PC-9 (cell line): Measurements from ENCODE around the gene TRH. TPM values are rescaled to one million over a fixed set of nuclear protein-coding genes. Genes with fewer than 3 reads are reported as not detected.

Experiments
- BruUV-seq: library from RNA; stranded (reverse); fragments of 400-500 nt; replicated peaks from 2 replicates; lab custom pipeline; 2021; lab: Mats Ljungman, UMichigan
- CTCF ChIA-PET: fragments of 300-600 bp; sonication (Branson Sonifier 250); formaldehyde crosslinking; loops from one replicate; lab custom pipeline; 2022; ENCODE audit warnings: antibody characterized with exemption; lab: Charles Lee
- POLR2A ChIA-PET: fragments of 300-600 bp; sonication (Branson Sonifier 250); formaldehyde crosslinking; loops from one replicate; lab custom pipeline; 2022; ENCODE audit warnings: antibody characterized with exemption; ENCODE audit not compliant: unreplicated experiment; lab: Charles Lee
- DNase-seq, 2 experiments: peaks; one replicate each; pipeline versions ENCODE4 v3.0.0 to v3.0.0-alpha.2; 2015 to 2022; ENCODE audit warnings: mixed read lengths in 1 of 2
- H2AFZ ChIP-seq: fragments of 200-600 bp; sonication (generic); 2 replicates; pipeline ENCODE4 v1.8.1; 2017; ENCODE audit warnings: antibody characterized with exemption
- H3F3A ChIP-seq: fragments of 200-600 bp; sonication (generic); 2 replicates; pipeline ENCODE4 v1.8.1; 2017; ENCODE audit warnings: antibody characterized with exemption, mild to moderate bottlenecking, low read depth; ENCODE audit not compliant: insufficient read depth
- H3K27ac ChIP-seq: fragments of 200-600 bp; sonication (generic); 2 replicates; pipeline ENCODE4 v1.6.1; 2016; ENCODE audit warnings: mixed run types
- H3K27me3 ChIP-seq: fragments of 200-600 bp; sonication (generic); 2 replicates; pipeline ENCODE4 v1.6.1; 2016; ENCODE audit warnings: low read depth, mixed run types; ENCODE audit not compliant: insufficient read depth
- H3K36me3 ChIP-seq: fragments of 200-600 bp; sonication (generic); 2 replicates; pipeline ENCODE4 v1.6.1; 2016; ENCODE audit warnings: low read depth, mixed run types
- H3K4me1 ChIP-seq: fragments of 200-600 bp; sonication (generic); replicated peaks from 2 replicates; pipeline ENCODE4 v1.6.1; 2016; ENCODE audit warnings: mixed run types; ENCODE audit not compliant: insufficient read depth
- H3K4me2 ChIP-seq: fragments of 200-600 bp; sonication (generic); 2 replicates; pipeline ENCODE4 v1.6.1; 2017; ENCODE audit warnings: mixed run types
- H3K4me3 ChIP-seq: fragments of 200-600 bp; sonication (generic); 2 replicates; pipeline ENCODE4 v1.6.1; 2016; ENCODE audit warnings: mixed run types
- H3K79me2 ChIP-seq: fragments of 200-600 bp; sonication (generic); 2 replicates; pipeline ENCODE4 v1.6.1; 2017; ENCODE audit warnings: low read depth, mixed run types
- H3K9me2 ChIP-seq: fragments of 200-600 bp; sonication (generic); 2 replicates; pipeline ENCODE4 v1.8.1; 2017; ENCODE audit warnings: mild to moderate bottlenecking; ENCODE audit not compliant: insufficient read depth
- H3K9me3 ChIP-seq: fragments of 200-600 bp; sonication (generic); 2 replicates; pipeline ENCODE4 v1.8.1; 2016; ENCODE audit warnings: low read depth; ENCODE audit not compliant: insufficient read depth
- H4K20me1 ChIP-seq: fragments of 200-600 bp; sonication (generic); 2 replicates; pipeline ENCODE4 v1.8.1; 2017; ENCODE audit not compliant: insufficient read depth
- CTCF ChIP-seq: fragments of 200-600 bp; sonication (generic); conservative IDR thresholded peaks from 2 replicates; pipeline ENCODE4 v1.6.1; 2017; ENCODE audit warnings: mixed run types, antibody characterized with exemption, mild to moderate bottlenecking, moderate library complexity
- EZH2 ChIP-seq: fragments of 200-600 bp; sonication (generic); IDR thresholded peaks from 2 replicates; pipeline ENCODE4 v1.8.0; 2017; ENCODE audit warnings: antibody characterized with exemption, low read depth
- intact Hi-C: fragments of 100-400 bp; cut with micrococcal nuclease; formaldehyde crosslinking; loops from one replicate; pipeline ENCODE4 v1.10.0; 2022; ENCODE audit not compliant: unreplicated experiment
- total RNA-seq: library from RNA; stranded (reverse); gene quantifications from 2 replicates; pipeline ENCODE4 v1.2.3, GENCODE V29; 2021

The TRH gene
- total RNA-seq, 1 experiment from 2014 or later: not detected

- ChIA-PET POLR2A (no interaction called here), CTCF (no interaction called here)
- intact Hi-C loops: no loop called here
- Histone ChIP-seq H2AFZ (no peak overlapping the region), H3K4me2 (no peak overlapping the region), H4K20me1 (no peaks in the 10 kb centered on the region), H3K36me3 (no peaks in the 10 kb centered on the region), H3K27ac (no peak overlapping the region), H3K4me3 (no peak overlapping the region), H3K4me1 (no peaks in the 10 kb centered on the region), H3F3A (no peaks in the 10 kb centered on the region), H3K27me3 (no peaks in the 10 kb centered on the region), H3K9me2 (no peaks in the 10 kb centered on the region), H3K79me2 (no peaks in the 10 kb centered on the region), H3K9me3 (no peaks in the 10 kb centered on the region)
- no peak for TF ChIP-seq CTCF
- TF ChIP-seq EZH2: no peak
- BruUV-seq: no TSS peak
- no peak for DNase-seq
These were observed 8.6 kb upstream of the TRH start for GRCh38 chr3:129965937-129966336.

- no peaks in the 10 kb centered on the region for H3K9me3 ChIP-seq
- no peaks in the 10 kb centered on the region for H3K27me3 ChIP-seq
- DNase-seq: no peak
- H3K4me1 ChIP-seq: no peaks in the 10 kb centered on the region
- ChIA-PET POLR2A (interaction anchor here (0.7 kb wide), 1 partner anchor 719 kb away, joined by 3 read pairs; no protein-coding TSS in a partner anchor), CTCF (no interaction called here)
- H2AFZ ChIP-seq: no peak overlapping the region
- H3K4me3 ChIP-seq: no peak overlapping the region
- no TSS peak for BruUV-seq
- no peaks in the 10 kb centered on the region for H3K9me2 ChIP-seq
- TF ChIP-seq CTCF: no peak
- no peak for TF ChIP-seq EZH2
- H3K27ac ChIP-seq: no peak overlapping the region
- no peaks in the 10 kb centered on the region for H3F3A ChIP-seq
- no peaks in the 10 kb centered on the region for H3K36me3 ChIP-seq
- no peak overlapping the region for H3K4me2 ChIP-seq
- H4K20me1 ChIP-seq: no peaks in the 10 kb centered on the region
- intact Hi-C loops: no loop called here
- no peaks in the 10 kb centered on the region for H3K79me2 ChIP-seq
These were observed 7.6 kb upstream of the TRH start for GRCh38 chr3:129966876-129967275.

- H3F3A ChIP-seq: no peaks in the 10 kb centered on the region
- no peak overlapping the region for H3K27ac ChIP-seq
- POLR2A ChIA-PET: no interaction called here
- BruUV-seq: no TSS peak
- TF ChIP-seq CTCF (no peak), EZH2 (no peak)
- H3K9me2 ChIP-seq: no peaks in the 10 kb centered on the region
- H2AFZ ChIP-seq: no peak overlapping the region
- no peaks in the 10 kb centered on the region for H3K27me3 ChIP-seq
- DNase-seq: no peak
- no peaks in the 10 kb centered on the region for H4K20me1 ChIP-seq
- H3K79me2 ChIP-seq: no peaks in the 10 kb centered on the region
- H3K36me3 ChIP-seq: no peaks in the 10 kb centered on the region
- H3K4me2 ChIP-seq: no peak overlapping the region
- CTCF ChIA-PET: no interaction called here
- no peaks in the 10 kb centered on the region for H3K4me1 ChIP-seq
- no peaks in the 10 kb centered on the region for H3K9me3 ChIP-seq
- no peak overlapping the region for H3K4me3 ChIP-seq
- intact Hi-C loops: no loop called here
These were observed 6.8 kb upstream of the TRH start for GRCh38 chr3:129967761-129968160.
